Suprapubic skin (tissue), 3 donors: Measurements from ENCODE around the gene CYTH3.
"Not testable (repeated sequence)": the region's sequence is repeated elsewhere in the genome, so short reads cannot be mapped to it uniquely, and the experiment has no call there.

Source experiments
- EP300 ChIP-seq: sonication (generic); formaldehyde crosslinking; IDR thresholded peaks from one replicate; pipeline ENCODE4 v1.6.1; 2017; ENCODE audit warnings: antibody characterized with exemption
- TF ChIP-seq, protein P1 (sequence below), 2 donors: fragments of 200-600 bp in 1 of 2; fragments of 450-650 bp in 1 of 2; sonication (generic) in 1 of 2; IDR thresholded peaks; one replicate each; pipeline ENCODE4 v1.5.1; 2016 to 2019; ENCODE audit warnings: antibody characterized with exemption in 2 of 2, mild to moderate bottlenecking in 1 of 2, moderate library complexity in 1 of 2

DNA sequence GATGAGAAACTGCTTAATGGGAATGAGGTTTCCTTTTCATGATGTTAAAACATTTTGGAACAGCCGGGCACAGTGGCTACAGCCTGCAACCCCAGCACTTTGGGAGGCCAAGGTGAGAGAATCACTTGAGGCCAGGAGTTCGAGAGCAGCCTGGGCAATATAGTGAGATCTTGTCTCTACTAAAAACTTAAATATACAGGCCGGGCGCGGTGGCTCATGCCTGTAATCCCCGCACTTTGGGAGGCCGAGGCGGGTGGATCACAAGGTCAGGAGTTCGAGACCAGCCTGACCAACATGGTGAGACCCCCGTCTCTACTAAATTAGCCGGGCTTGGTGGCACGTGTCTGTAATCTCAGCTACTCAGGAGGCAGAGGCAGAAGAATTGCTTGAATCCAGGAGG is 19.5 kb upstream of the CYTH3 start:
- TF ChIP-seq, protein P1, sequence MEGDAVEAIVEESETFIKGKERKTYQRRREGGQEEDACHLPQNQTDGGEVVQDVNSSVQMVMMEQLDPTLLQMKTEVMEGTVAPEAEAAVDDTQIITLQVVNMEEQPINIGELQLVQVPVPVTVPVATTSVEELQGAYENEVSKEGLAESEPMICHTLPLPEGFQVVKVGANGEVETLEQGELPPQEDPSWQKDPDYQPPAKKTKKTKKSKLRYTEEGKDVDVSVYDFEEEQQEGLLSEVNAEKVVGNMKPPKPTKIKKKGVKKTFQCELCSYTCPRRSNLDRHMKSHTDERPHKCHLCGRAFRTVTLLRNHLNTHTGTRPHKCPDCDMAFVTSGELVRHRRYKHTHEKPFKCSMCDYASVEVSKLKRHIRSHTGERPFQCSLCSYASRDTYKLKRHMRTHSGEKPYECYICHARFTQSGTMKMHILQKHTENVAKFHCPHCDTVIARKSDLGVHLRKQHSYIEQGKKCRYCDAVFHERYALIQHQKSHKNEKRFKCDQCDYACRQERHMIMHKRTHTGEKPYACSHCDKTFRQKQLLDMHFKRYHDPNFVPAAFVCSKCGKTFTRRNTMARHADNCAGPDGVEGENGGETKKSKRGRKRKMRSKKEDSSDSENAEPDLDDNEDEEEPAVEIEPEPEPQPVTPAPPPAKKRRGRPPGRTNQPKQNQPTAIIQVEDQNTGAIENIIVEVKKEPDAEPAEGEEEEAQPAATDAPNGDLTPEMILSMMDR (IDR thresholded peaks at IDR 0.05), result not testable (repeated sequence)
- TF ChIP-seq EP300, result not testable (repeated sequence)
